CD4-positive, alpha-beta T cell treated with Interleukin-6 at 100 ng/mL for 8 hours (primary cell): ENCODE results near the gene SEC61A1.
A peak's percentile ranks its signal among the peaks of the same experiment; 100 is the strongest.

Experiments used
- DNase-seq: peaks from one replicate; pipeline ENCODE4 v3.0.0-alpha.2; 2020; ENCODE audit warnings: mixed read lengths, low spot score

Gene SEC61A1

DNA sequence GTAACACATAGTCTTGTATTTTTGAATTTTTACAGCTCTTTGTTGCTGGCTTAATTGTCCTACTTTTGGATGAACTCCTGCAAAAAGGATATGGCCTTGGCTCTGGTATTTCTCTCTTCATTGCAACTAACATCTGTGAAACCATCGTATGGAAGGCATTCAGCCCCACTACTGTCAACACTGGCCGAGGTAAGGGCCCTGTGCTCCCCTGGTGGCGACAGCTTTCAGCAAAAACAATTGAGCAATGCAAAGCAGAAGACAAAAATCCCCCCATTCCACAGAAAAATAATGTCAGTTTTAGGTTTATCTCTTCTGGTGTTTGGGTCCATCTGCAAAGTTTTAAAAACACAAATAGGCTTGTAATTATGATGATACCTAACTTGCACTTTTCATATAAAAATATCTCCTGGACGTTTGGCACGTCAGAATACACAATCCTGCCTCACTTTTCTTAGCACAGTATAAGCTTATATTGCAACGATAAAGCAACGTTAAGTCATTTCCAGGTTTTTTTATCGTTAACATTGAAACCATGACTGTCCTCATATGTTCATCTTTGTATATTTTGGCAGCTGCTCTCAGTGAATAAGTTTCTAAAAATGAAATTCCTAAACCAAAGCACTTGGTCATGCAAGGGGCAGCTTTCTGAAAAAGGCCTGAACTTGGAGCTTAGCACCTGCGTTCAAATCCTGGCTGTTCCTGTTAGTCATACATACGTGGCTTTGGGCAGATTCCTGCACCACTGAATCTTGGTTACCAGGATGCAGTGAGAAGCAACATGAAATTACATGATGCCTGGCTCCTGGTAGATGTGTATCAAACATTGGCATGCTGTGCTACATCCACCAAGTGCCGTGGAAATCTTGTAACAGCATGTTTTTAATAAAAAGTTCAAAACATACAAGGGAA lies 8.5 kb downstream of the SEC61A1 start:
- no peak for DNase-seq

DNA sequence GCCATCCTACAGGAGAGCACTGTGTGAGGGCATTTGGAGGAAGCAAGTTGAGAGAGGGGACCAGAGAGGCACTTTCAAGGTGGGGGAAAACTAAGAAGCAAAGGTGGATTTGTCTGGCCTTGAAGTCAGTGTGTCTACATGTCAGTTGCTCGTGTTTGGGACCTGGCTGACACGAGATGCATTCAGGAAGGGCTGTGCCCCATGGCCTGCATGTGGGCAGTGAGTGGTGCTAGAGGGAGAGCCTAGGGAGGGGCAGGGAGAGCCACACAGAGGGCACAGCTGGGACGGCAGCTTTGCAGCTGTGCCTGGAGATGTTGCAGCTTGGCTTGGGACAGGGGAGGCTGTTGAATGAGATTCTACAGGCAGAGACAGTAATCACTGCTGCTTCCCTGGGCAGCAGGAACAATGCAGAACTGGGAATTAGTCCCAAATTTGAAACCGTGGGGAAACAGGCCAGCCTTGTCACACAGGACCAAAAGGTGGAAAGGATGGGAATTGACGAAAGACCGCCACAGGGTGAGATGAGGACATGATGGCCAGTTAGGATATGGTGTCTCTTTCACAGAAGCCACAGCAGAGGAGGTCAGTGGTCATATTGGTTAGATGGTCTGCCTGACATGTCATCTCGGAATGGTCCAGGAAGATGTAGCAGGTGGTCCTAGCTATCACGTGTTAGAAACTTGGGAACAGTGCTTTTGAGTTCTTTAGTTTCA lies 10.0 kb downstream of the SEC61A1 start:
- no peak for DNase-seq

DNA sequence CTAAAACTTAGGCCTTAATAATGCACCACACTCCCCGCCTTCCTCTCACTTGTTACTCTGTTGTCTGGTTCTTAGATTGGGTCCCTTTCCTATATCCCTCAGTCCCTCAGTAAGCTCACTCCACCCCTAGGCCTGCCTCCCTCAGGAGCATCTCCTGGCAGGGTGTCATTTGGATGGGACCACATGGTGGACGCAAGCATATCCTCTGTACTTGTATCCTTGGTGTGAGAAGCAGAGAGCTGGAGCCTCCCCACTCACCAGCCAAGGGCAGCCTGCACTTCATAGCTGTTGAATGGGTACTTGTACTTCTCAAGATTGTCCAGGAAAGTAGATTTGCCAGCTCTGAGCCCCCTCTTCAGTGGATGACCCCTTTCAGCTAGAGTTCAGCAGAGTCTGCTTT lies 11.6 kb downstream of the SEC61A1 start:
- DNase-seq = no peak

GRCh38 chr3:128064962-128065361 lies 12.7 kb downstream of the SEC61A1 start:
- no peak for DNase-seq

DNA sequence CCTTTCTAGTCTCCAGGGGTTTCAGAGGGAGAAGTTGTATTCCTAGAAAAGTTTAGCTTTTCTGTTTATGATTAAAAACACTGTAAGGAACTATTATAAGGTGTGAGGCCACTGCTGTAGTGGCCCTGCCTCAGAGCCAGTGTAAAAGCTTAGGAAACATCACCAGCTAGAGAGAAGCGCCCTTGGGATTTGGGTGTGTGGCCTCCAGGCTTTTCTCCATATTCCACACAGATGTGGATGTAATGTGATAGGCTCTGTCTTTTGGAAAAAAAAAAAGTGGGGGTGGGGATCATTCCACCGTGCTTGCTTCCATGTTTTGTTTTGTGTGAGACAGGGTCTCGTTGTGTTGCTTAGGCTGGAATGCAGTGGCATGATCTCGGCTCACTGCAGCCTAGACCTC lies 13.9 kb downstream of the SEC61A1 start:
- DNase-seq = no peak

- DNase-seq = no peak
Observed at GRCh38 chr3:128066676-128067075, 14.4 kb downstream of the SEC61A1 start.

DNA sequence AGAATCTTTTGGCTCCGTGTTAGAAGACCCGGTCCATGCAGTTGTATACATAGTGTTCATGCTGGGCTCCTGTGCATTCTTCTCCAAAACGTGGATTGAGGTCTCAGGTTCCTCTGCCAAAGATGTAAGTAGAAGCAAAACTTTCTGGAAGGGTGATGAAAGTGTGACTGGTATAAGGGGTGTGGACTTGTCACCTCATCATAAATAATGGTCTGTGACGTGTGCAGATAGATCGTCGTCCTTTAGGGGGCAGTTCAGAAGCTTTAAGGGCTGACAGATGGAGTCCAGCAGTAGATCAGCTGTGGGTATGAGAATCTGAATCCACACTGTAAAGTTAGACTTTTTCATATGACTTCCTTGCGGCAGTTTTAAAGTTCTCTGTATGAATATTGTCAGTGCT lies 15.3 kb downstream of the SEC61A1 start:
- no peak for DNase-seq

DNA sequence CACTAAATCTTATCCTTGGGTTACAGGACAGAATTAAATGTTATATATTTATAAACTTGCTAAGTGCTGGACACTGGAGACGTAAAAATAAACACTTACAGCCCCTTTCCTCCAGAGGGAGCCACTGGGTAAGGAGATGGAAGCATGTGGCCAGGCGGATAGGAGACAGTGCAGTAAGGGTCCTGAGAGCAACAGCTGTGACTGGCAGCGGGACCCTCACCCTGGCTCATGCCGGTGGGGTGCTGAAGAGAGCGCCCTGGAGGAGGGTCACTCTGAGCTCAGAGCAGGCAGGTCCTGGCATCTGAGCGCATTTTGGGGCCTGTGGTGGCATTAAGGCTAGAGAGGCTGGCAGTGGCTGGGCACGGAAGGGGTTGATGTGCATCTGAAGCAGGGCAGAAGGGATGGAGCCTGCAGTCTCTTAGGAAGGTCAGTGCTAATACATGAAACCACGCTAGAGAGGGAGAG lies 16.0 kb downstream of the SEC61A1 start:
- peak; percentile 24 for DNase-seq

DNA sequence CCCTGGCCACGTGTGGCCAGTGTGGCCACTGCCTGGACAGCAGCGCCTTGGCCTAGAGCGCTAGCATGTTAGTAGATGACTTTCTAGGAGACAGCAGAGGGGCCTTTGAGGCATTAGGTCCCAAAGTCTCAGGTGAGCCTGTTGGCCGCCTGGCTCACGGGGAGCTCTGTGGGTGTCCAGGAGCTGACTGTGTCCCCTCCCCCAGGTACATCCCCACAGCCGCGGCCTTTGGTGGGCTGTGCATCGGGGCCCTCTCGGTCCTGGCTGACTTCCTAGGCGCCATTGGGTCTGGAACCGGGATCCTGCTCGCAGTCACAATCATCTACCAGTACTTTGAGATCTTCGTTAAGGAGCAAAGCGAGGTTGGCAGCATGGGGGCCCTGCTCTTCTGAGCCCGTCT lies 17.0 kb downstream of the SEC61A1 start:
- no peak for DNase-seq

DNA sequence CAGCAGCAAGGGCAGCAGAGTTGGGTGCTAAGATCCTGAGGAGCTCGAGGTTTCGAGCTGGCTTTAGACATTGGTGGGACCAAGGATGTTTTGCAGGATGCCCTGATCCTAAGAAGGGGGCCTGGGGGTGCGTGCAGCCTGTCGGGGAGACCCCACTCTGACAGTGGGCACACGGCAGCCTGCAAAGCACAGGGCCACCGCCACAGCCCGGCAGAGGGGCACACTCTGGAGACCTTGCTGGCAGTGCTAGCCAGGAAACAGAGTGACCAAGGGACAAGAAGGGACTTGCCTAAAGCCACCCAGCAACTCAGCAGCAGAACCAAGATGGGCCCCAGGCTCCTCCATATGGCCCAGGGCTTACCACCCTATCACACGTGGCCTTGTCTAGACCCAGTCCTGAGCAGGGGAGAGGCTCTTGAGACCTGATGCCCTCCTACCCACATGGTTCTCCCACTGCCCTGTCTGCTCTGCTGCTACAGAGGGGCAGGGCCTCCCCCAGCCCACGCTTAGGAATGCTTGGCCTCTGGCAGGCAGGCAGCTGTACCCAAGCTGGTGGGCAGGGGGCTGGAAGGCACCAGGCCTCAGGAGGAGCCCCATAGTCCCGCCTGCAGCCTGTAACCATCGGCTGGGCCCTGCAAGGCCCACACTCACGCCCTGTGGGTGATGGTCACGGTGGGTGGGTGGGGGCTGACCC lies 18.8 kb downstream of the SEC61A1 start:
- no peak for DNase-seq

GRCh38 chr3:128071771-128072453 lies 19.7 kb downstream of the SEC61A1 start:
- DNase-seq = no peak

DNA sequence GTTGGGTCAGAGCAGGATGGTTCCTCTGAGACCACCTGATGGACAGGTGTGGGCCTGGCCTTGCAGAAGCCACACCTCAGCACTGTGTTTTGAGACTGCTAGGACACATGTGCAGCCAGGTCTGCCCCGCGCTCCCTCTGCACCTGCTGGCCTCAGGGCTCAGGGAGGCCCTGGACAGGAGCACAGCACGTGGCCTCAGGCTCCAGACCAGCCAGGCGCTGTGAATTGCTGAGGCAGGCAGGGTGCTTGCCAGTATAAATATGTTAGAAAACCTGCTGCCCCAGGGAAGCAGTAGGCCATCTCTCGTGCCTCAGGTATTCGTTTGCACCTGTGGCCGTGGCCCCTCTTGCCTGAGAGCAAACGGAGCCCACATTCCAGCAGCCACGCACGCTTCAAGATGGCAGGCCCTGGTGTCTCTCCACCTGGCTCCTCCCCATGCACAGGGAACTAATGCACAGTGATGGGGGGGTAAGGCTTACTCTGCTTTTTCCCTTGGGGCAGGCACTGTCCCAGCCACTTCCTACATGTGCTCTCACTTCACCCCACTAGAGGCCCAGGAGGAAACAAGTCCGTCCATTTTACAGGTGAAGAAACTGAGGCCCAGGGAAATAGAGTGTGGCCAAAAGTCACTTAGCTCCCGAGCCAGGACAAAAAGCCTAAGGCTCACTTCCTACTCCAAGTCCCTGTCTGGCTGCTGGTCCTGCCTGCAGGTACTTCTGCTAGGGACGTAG lies 20.4 kb downstream of the SEC61A1 start:
- no peak for DNase-seq

GRCh38 chr3:128073185-128073725 lies 21.0 kb downstream of the SEC61A1 start:
- DNase-seq = no peak

DNA sequence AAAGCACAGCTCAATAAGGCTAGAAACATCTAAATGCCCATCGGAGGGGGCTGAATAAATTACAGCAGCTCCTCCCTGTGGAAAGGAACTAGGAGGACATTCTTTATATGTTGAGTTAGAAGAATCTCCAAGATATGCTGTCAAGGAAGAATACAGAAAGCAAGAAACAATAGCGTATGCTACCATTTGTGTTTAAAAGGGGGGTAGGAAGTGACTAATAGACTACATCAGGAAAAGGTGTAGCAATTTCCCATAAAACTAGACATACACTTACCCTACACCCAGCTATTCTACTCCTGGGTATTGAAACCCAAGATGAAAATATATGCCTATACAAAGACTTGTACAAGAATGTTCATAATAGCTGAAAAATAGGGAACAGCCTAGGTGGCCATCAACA lies 21.6 kb downstream of the SEC61A1 start:
- no peak for DNase-seq

DNA sequence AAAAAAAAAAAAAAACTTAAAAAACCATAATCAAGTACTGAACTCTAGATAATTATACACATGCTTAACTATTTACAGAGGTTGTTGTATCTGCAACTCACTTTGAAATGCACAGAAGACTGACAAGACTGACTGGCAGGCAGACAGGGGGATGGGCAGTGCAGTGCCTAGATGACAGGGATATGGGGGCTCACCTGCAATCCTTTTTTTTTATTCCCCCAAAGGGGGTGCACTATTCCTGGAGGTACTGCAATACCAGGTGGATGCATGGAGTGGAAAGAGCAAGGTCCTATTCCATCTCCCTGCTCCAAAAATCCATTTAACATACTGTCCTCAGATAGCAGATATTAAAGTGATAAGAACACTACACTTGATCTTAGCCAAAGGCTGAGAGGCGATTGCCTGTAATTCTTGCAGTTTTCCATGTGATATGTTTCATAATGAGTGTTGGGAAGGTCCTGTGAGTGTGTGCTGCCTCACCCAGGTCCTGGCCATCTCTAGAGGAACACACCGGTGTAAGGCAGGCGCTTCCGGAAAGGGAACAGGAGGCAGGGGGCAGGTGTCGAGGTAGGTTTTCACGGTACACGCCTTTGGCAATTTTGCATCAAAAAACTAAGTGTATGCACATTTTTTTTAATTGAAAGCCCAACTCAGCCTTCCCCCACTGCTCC lies 22.7 kb downstream of the SEC61A1 start:
- no peak for DNase-seq

GRCh38 chr3:128075522-128076482 lies 23.6 kb downstream of the SEC61A1 start:
- DNase-seq = peak; percentile 80

GRCh38 chr3:128076483-128077201 lies 24.4 kb downstream of the SEC61A1 start:
- DNase-seq = no peak

DNA sequence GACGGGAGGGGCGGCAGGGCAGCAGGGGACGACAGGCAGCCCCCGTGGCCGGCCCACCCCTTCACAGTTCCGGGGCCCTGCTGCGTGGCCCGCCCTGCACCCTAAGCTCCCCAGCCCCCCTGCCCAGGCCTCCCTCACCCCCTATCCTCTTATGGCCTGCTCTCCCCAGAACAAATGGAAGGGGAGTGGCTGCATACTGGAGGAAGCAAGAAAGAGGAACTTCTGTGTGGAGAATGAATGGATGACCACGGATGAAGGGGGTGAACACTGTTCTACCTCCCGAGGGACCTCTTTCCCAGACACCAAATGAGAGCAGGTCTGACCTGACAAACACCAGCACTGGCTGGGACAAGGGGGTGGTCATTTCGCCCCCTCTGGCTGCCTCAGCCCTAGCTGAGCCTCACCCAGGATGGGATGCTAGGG lies 25.0 kb downstream of the SEC61A1 start:
- DNase-seq = no peak

- no peak for DNase-seq
Observed at GRCh38 chr3:128077665-128078064, 25.4 kb downstream of the SEC61A1 start.
